Neural progenitor cell (in vitro differentiated cells): ENCODE results near the gene CACNA1C. TPM values are rescaled to one million over a fixed set of nuclear protein-coding genes. Genes with fewer than 3 reads are reported as not detected.

ENCODE experiments used
- DNase-seq: peaks from one replicate; pipeline ENCODE4 v3.0.0-alpha.2; 2016; ENCODE audit warnings: low spot score
- H2AFZ ChIP-seq: fragments of 200-600 bp; sonication (generic); replicated peaks from 2 replicates; pipeline ENCODE4 v1.6.1; 2016; ENCODE audit warnings: antibody characterized with exemption
- H3F3A ChIP-seq: fragments of 200-600 bp; sonication (generic); 2 replicates; pipeline ENCODE4 v1.6.1; 2016; ENCODE audit warnings: antibody characterized with exemption, low read depth
- H3K27ac ChIP-seq: fragments of 200-600 bp; sonication (generic); 2 replicates; pipeline ENCODE4 v1.5.1; 2016; ENCODE audit warnings: mild to moderate bottlenecking
- H3K27me3 ChIP-seq: fragments of 200-600 bp; sonication (generic); 2 replicates; pipeline ENCODE4 v1.6.1; 2016; ENCODE audit warnings: mild to moderate bottlenecking, moderate library complexity
- H3K36me3 ChIP-seq: fragments of 200-600 bp; sonication (generic); 2 replicates; pipeline ENCODE4 v1.5.1; 2016
- H3K4me1 ChIP-seq: fragments of 200-600 bp; sonication (generic); 2 replicates; pipeline ENCODE4 v1.6.1; 2016; ENCODE audit warnings: mixed run types
- H3K4me2 ChIP-seq: fragments of 200-600 bp; sonication (generic); 2 replicates; pipeline ENCODE4 v1.6.1; 2016
- H3K4me3 ChIP-seq: fragments of 200-600 bp; sonication (generic); 2 replicates; pipeline ENCODE4 v1.5.1; 2016
- H3K79me2 ChIP-seq: fragments of 200-600 bp; sonication (generic); 2 replicates; pipeline ENCODE4 v1.6.1; 2016; ENCODE audit warnings: low read depth
- H3K9ac ChIP-seq: fragments of 200-600 bp; sonication (generic); 2 replicates; pipeline ENCODE4 v1.6.1; 2016
- H3K9me3 ChIP-seq: fragments of 200-600 bp; sonication (generic); 2 replicates; pipeline ENCODE4 v1.5.1; 2016; ENCODE audit warnings: low read depth
- H4K20me1 ChIP-seq: fragments of 200-600 bp; sonication (generic); 2 replicates; pipeline ENCODE4 v1.6.1; 2016; ENCODE audit warnings: low read depth
- H3K27ac Mint-ChIP-seq: 3 replicates; pipeline ENCODE4 v1.8.0; 2021; ENCODE audit warnings: mixed read lengths
- H3K27me3 Mint-ChIP-seq: 2 replicates; pipeline ENCODE4 v1.8.0; 2022; ENCODE audit warnings: low read depth, mild to moderate bottlenecking, inconsistent platforms, moderate library complexity, mixed read lengths; ENCODE audit not compliant: insufficient read depth
- H3K36me3 Mint-ChIP-seq: 3 replicates; pipeline ENCODE4 v1.8.0; 2021; ENCODE audit warnings: mixed read lengths
- H3K4me1 Mint-ChIP-seq: 3 replicates; pipeline ENCODE4 v1.8.0; 2021; ENCODE audit warnings: mixed read lengths
- H3K4me3 Mint-ChIP-seq: 3 replicates; pipeline ENCODE4 v1.8.0; 2021; ENCODE audit warnings: mild to moderate bottlenecking, moderate library complexity, mixed read lengths
- H3K9me3 Mint-ChIP-seq: 3 replicates; pipeline ENCODE4 v1.8.0; 2020; ENCODE audit warnings: mixed read lengths
- CTCF ChIP-seq: fragments of 200-600 bp; sonication (generic); IDR thresholded peaks from 2 replicates; pipeline ENCODE4 v1.5.1; 2017; ENCODE audit warnings: antibody characterized with exemption, mild to moderate bottlenecking
- EZH2 ChIP-seq: fragments of 200-600 bp; sonication (generic); IDR thresholded peaks from 2 replicates; pipeline ENCODE4 v1.6.1; 2017; ENCODE audit warnings: antibody characterized with exemption, mild to moderate bottlenecking, moderate library complexity
- EZH2phosphoT487 ChIP-seq: fragments of 200-600 bp; sonication (generic); IDR thresholded peaks from 2 replicates; pipeline ENCODE4 v1.6.1; 2017; ENCODE audit warnings: antibody characterized with exemption
- total RNA-seq: library from RNA; depleted of rRNA; stranded (reverse); fragments of >200 nt; gene quantifications from 2 replicates; pipeline ENCODE4 v1.2.3, GENCODE V29; 2015; ENCODE audit warnings: low replicate concordance

CACNA1C gene
- total RNA-seq, 1 donor from 2014 or later, result 2.7 TPM

GRCh38 chr12:2334689-2335088 is 281.9 kb downstream of the CACNA1C start:
- H3K79me2 ChIP-seq, result no peaks in the 10 kb centered on the region
- H3K27me3 ChIP-seq, result no peaks in the 10 kb centered on the region
- no peaks in the 10 kb centered on the region for H3K9me3 ChIP-seq
- H3F3A ChIP-seq, result no peaks in the 10 kb centered on the region
- no peak overlapping the region for H3K4me2 ChIP-seq
- peaks cover 23% of the 10 kb centered on the region for H3K4me1 Mint-ChIP-seq
- H3K27ac ChIP-seq, result no peak overlapping the region
- H3K27me3 Mint-ChIP-seq, result peaks cover 3% of the 10 kb centered on the region
- H3K4me3 Mint-ChIP-seq, result no peak overlapping the region
- H4K20me1 ChIP-seq, result no peaks in the 10 kb centered on the region
- peaks cover 10% of the 10 kb centered on the region for H3K4me1 ChIP-seq
- H3K36me3 ChIP-seq, result no peaks in the 10 kb centered on the region
- H3K27ac Mint-ChIP-seq, result no peak overlapping the region
- H3K9me3 Mint-ChIP-seq, result no peaks in the 10 kb centered on the region
- no peak for DNase-seq
- TF ChIP-seq EZH2phosphoT487 (no peak), EZH2 (no peak), CTCF (no peak)
- H2AFZ ChIP-seq, result no peak overlapping the region
- no peak overlapping the region for H3K9ac ChIP-seq
- no peaks in the 10 kb centered on the region for H3K36me3 Mint-ChIP-seq
- H3K4me3 ChIP-seq, result no peak overlapping the region

GRCh38 chr12:2335109-2335508 is 282.3 kb downstream of the CACNA1C start:
- Histone ChIP-seq H3K79me2 (no peaks in the 10 kb centered on the region), H3K9ac (no peak overlapping the region), H3K4me3 (no peak overlapping the region), H3K9me3 (no peaks in the 10 kb centered on the region), H3K4me2 (no peak overlapping the region), H3K27ac (no peak overlapping the region), H3K36me3 (no peaks in the 10 kb centered on the region), H3K4me1 (peaks cover 10% of the 10 kb centered on the region), H2AFZ (no peak overlapping the region), H3K27me3 (no peaks in the 10 kb centered on the region), H3F3A (no peaks in the 10 kb centered on the region), H4K20me1 (no peaks in the 10 kb centered on the region)
- no peak for TF ChIP-seq CTCF
- TF ChIP-seq EZH2, result no peak
- no peak for TF ChIP-seq EZH2phosphoT487
- H3K9me3 Mint-ChIP-seq, result no peaks in the 10 kb centered on the region
- H3K4me3 Mint-ChIP-seq, result no peak overlapping the region
- no peaks in the 10 kb centered on the region for H3K36me3 Mint-ChIP-seq
- no peak for DNase-seq
- peaks cover 3% of the 10 kb centered on the region for H3K27me3 Mint-ChIP-seq
- no peak overlapping the region for H3K27ac Mint-ChIP-seq
- H3K4me1 Mint-ChIP-seq, result peaks cover 23% of the 10 kb centered on the region

GRCh38 chr12:2335513-2335912 is 282.7 kb downstream of the CACNA1C start:
- H3K27ac ChIP-seq, result no peak overlapping the region
- Mint-ChIP-seq H3K4me3 (no peak overlapping the region), H3K27ac (no peak overlapping the region), H3K36me3 (no peaks in the 10 kb centered on the region), H3K27me3 (peaks cover 3% of the 10 kb centered on the region), H3K4me1 (peaks cover 23% of the 10 kb centered on the region), H3K9me3 (no peaks in the 10 kb centered on the region)
- no peaks in the 10 kb centered on the region for H3F3A ChIP-seq
- no peak overlapping the region for H2AFZ ChIP-seq
- no peaks in the 10 kb centered on the region for H3K79me2 ChIP-seq
- TF ChIP-seq EZH2 (no peak), EZH2phosphoT487 (no peak), CTCF (no peak)
- peaks cover 10% of the 10 kb centered on the region for H3K4me1 ChIP-seq
- H4K20me1 ChIP-seq, result no peaks in the 10 kb centered on the region
- H3K9ac ChIP-seq, result no peak overlapping the region
- no peaks in the 10 kb centered on the region for H3K9me3 ChIP-seq
- H3K4me3 ChIP-seq, result no peak overlapping the region
- no peaks in the 10 kb centered on the region for H3K36me3 ChIP-seq
- no peaks in the 10 kb centered on the region for H3K27me3 ChIP-seq
- H3K4me2 ChIP-seq, result no peak overlapping the region
- DNase-seq, result no peak

- Histone ChIP-seq H3K36me3 (no peaks in the 10 kb centered on the region), H3K9me3 (no peaks in the 10 kb centered on the region), H3K27ac (no peak overlapping the region), H3K4me2 (no peak overlapping the region), H4K20me1 (no peaks in the 10 kb centered on the region), H3K4me1 (peaks cover 10% of the 10 kb centered on the region), H3K9ac (no peak overlapping the region), H3K4me3 (no peak overlapping the region), H3K27me3 (no peaks in the 10 kb centered on the region), H2AFZ (no peak overlapping the region), H3K79me2 (no peaks in the 10 kb centered on the region), H3F3A (no peaks in the 10 kb centered on the region)
- H3K27me3 Mint-ChIP-seq, result peaks cover 4% of the 10 kb centered on the region
- H3K27ac Mint-ChIP-seq, result no peak overlapping the region
- H3K36me3 Mint-ChIP-seq, result no peaks in the 10 kb centered on the region
- H3K9me3 Mint-ChIP-seq, result no peaks in the 10 kb centered on the region
- TF ChIP-seq CTCF (no peak), EZH2 (no peak)
- H3K4me1 Mint-ChIP-seq, result peaks cover 24% of the 10 kb centered on the region
- no peak overlapping the region for H3K4me3 Mint-ChIP-seq
- DNase-seq, result no peak
Measured at GRCh38 chr12:2335916-2336315, 283.1 kb downstream of the CACNA1C start.
